ENCODE measurements around the gene PTP4A1.
A peak's percentile ranks its signal among the peaks of the same experiment; 100 is the strongest.

Gene PTP4A1

GRCh38 chr6:63597141-63598048 lies 25.1 kb downstream of the PTP4A1 start:
- no peak for TF ChIP-seq CTCF (IDR thresholded peaks at IDR 0.05; ENCODE audit: borderline replicate concordance, insufficient read depth, low read depth, low read length)
- H3K4me3 ChIP-seq (ENCODE audit: low read depth, low read length), result no peak overlapping the region

GRCh38 chr6:63598049-63599036 lies 26.1 kb downstream of the PTP4A1 start:
- peak; percentile 84 for TF ChIP-seq CTCF (IDR thresholded peaks at IDR 0.05; ENCODE audit: borderline replicate concordance, insufficient read depth, low read depth, low read length)
- peak overlapping the region; percentile 40 for H3K4me3 ChIP-seq (ENCODE audit: low read depth, low read length)

GRCh38 chr6:63599243-63599642 lies 27.0 kb downstream of the PTP4A1 start:
- TF ChIP-seq CTCF (IDR thresholded peaks at IDR 0.05; ENCODE audit: borderline replicate concordance, insufficient read depth, low read depth, low read length), result no peak
- no peak overlapping the region for H3K4me3 ChIP-seq (ENCODE audit: low read depth, low read length)

- no peak overlapping the region for H3K4me3 ChIP-seq (ENCODE audit: low read depth, low read length)
- no peak for TF ChIP-seq CTCF (IDR thresholded peaks at IDR 0.05; ENCODE audit: borderline replicate concordance, insufficient read depth, low read depth, low read length)
Observed at GRCh38 chr6:63600136-63600535, 27.9 kb downstream of the PTP4A1 start.

GRCh38 chr6:63609231-63609630 lies 37.0 kb downstream of the PTP4A1 start:
- no peak for TF ChIP-seq CTCF (IDR thresholded peaks at IDR 0.05; ENCODE audit: borderline replicate concordance, insufficient read depth, low read depth, low read length)
- H3K4me3 ChIP-seq (ENCODE audit: low read depth, low read length), result no peak overlapping the region

GRCh38 chr6:63610944-63611343 lies 38.7 kb downstream of the PTP4A1 start:
- no peak overlapping the region for H3K4me3 ChIP-seq (ENCODE audit: low read depth, low read length)
- no peak for TF ChIP-seq CTCF (IDR thresholded peaks at IDR 0.05; ENCODE audit: borderline replicate concordance, insufficient read depth, low read depth, low read length)
